Fibroblast of lung (primary cell): ENCODE data around the gene RERE. TPM values are rescaled to one million over a fixed set of nuclear protein-coding genes. Genes with fewer than 3 reads are reported as not detected.

ENCODE experiments used
- DNase-seq, 2 donors: peaks; one replicate each; pipeline versions ENCODE4 v3.0.0 to v3.0.0-alpha.2; 2010; ENCODE audit warnings: low read depth in 2 of 2
- H2AFZ ChIP-seq: 2 replicates; pipeline ENCODE4 v1.5.1; 2012; ENCODE audit warnings: low read length, control low read depth, inconsistent platforms
- H3K27ac ChIP-seq: 2 replicates; pipeline ENCODE4 v1.5.1; 2011; ENCODE audit warnings: low read length, control low read depth; ENCODE audit not compliant: insufficient read depth
- H3K27me3 ChIP-seq: 2 replicates; pipeline ENCODE4 v1.5.1; 2011; ENCODE audit warnings: mild to moderate bottlenecking, low read length; ENCODE audit not compliant: control insufficient read depth, insufficient read depth
- H3K36me3 ChIP-seq: 2 replicates; pipeline ENCODE4 v1.5.1; 2011; ENCODE audit warnings: low read length; ENCODE audit not compliant: control insufficient read depth, insufficient read depth
- H3K4me1 ChIP-seq: 2 replicates; pipeline ENCODE4 v1.5.1; 2011; ENCODE audit warnings: low read length; ENCODE audit not compliant: control insufficient read depth, insufficient read depth; ENCODE audit errors: extremely low read depth
- H3K4me2 ChIP-seq: 2 replicates; pipeline ENCODE4 v1.5.1; 2011; ENCODE audit warnings: low read length, control low read depth; ENCODE audit not compliant: insufficient read depth; ENCODE audit errors: extremely low read depth
- H3K4me3 ChIP-seq, 4 experiments: fragments of 200-600 bp in 1 of 4; sonication (generic) in 1 of 4; replicated peaks in 1 of 4; 2 replicates each; pipeline ENCODE4 v1.5.1; 2011 to 2016; ENCODE audit warnings: low read length in 4 of 4, low read depth in 3 of 4, mild to moderate bottlenecking in 3 of 4, control low read depth in 2 of 4, inconsistent platforms in 1 of 4, mixed read lengths in 1 of 4; ENCODE audit not compliant: insufficient read depth in 1 of 4; ENCODE audit errors: control extremely low read depth in 1 of 4
- H3K79me2 ChIP-seq: 2 replicates; pipeline ENCODE4 v1.5.1; 2012; ENCODE audit warnings: mild to moderate bottlenecking, low read length, inconsistent platforms; ENCODE audit not compliant: control insufficient read depth, insufficient read depth
- H3K9ac ChIP-seq: 2 replicates; pipeline ENCODE4 v1.5.1; 2011; ENCODE audit warnings: mild to moderate bottlenecking, low read length, control low read depth; ENCODE audit not compliant: insufficient read depth
- H3K9me3 ChIP-seq: 2 replicates; pipeline ENCODE4 v1.5.1; 2012; ENCODE audit warnings: low read depth, low read length; ENCODE audit not compliant: control insufficient read depth, insufficient read depth
- H4K20me1 ChIP-seq: 2 replicates; pipeline ENCODE4 v1.5.1; 2011; ENCODE audit warnings: low read length; ENCODE audit not compliant: control insufficient read depth, insufficient read depth; ENCODE audit errors: extremely low read depth
- EZH2 ChIP-seq: IDR thresholded peaks from 2 replicates; pipeline ENCODE4 v1.5.1; 2012; ENCODE audit warnings: low read length, control low read depth, mild to moderate bottlenecking; ENCODE audit errors: missing control alignments
- polyA plus RNA-seq, 2 donors: library from polyadenylated mRNA; depleted of rRNA in 1 of 2; stranded (reverse) in 1 of 2; unstranded in 1 of 2; fragments of >200 nt; gene quantifications; 2 replicates each; pipeline ENCODE4 v1.2.1, GENCODE V29; 2011 to 2012; ENCODE audit warnings: missing spikeins in 1 of 2
- total RNA-seq: library from RNA; depleted of rRNA; stranded (reverse); fragments of >200 nt; gene quantifications from 2 replicates; pipeline ENCODE4 v1.2.1, GENCODE V29; 2014
- TF ChIP-seq, protein P1 (sequence below), 2 donors: IDR thresholded peaks in 1 of 2; conservative IDR thresholded peaks in 1 of 2; 1 replicate in 1 of 2; 2 replicates in 1 of 2; pipeline ENCODE4 v1.5.1; 2011 to 2012; ENCODE audit warnings: low read length in 2 of 2, control low read depth in 1 of 2, inconsistent platforms in 1 of 2, low read depth in 1 of 2, mild to moderate bottlenecking in 1 of 2

The RERE gene
- total and polyA plus RNA-seq, 2 donors (not counting 1 experiment from before 2014, with no cell fraction given), result 3.7 to 51.0 TPM

DNA sequence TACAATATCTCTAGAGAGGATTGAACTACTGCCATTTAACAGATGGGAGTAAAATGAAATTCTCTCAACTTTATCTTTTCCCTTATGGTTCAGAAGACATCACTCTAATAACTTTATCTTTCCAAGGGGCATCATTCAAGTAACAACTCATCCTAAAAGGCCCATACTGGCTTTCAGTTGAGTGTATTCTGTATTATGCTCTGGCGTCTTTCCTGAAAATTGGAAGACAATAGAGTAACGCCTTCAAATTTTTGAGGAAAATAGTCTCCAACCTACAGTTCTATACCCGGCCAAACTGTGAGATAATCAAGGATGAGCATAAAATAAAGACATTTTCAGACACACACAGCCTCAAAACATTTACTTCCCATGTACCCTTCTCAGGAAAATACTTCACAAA is 103.3 kb downstream of the RERE start:
- no peak for DNase-seq
- no peaks in the 10 kb centered on the region for H3K27me3 ChIP-seq
- no peaks in the 10 kb centered on the region for H3K9me3 ChIP-seq
- no peak overlapping the region for H3K27ac ChIP-seq
- H3K4me1 ChIP-seq, result peaks cover 15% of the 10 kb centered on the region
- H3K79me2 ChIP-seq, result no peaks in the 10 kb centered on the region
- no peak overlapping the region for H3K9ac ChIP-seq
- no peak overlapping the region for H2AFZ ChIP-seq
- no peaks in the 10 kb centered on the region for H4K20me1 ChIP-seq
- H3K36me3 ChIP-seq, result no peaks in the 10 kb centered on the region
- H3K4me2 ChIP-seq, result no peak overlapping the region
- TF ChIP-seq, protein P1, sequence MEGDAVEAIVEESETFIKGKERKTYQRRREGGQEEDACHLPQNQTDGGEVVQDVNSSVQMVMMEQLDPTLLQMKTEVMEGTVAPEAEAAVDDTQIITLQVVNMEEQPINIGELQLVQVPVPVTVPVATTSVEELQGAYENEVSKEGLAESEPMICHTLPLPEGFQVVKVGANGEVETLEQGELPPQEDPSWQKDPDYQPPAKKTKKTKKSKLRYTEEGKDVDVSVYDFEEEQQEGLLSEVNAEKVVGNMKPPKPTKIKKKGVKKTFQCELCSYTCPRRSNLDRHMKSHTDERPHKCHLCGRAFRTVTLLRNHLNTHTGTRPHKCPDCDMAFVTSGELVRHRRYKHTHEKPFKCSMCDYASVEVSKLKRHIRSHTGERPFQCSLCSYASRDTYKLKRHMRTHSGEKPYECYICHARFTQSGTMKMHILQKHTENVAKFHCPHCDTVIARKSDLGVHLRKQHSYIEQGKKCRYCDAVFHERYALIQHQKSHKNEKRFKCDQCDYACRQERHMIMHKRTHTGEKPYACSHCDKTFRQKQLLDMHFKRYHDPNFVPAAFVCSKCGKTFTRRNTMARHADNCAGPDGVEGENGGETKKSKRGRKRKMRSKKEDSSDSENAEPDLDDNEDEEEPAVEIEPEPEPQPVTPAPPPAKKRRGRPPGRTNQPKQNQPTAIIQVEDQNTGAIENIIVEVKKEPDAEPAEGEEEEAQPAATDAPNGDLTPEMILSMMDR (conservative IDR thresholded peaks at IDR 0.05 in 1 of 2, IDR thresholded peaks at IDR 0.05 in 1 of 2; ENCODE audit: low read depth in 1 of 2, low read length in 2 of 2), result no peak
- no peak overlapping the region for H3K4me3 ChIP-seq

DNA sequence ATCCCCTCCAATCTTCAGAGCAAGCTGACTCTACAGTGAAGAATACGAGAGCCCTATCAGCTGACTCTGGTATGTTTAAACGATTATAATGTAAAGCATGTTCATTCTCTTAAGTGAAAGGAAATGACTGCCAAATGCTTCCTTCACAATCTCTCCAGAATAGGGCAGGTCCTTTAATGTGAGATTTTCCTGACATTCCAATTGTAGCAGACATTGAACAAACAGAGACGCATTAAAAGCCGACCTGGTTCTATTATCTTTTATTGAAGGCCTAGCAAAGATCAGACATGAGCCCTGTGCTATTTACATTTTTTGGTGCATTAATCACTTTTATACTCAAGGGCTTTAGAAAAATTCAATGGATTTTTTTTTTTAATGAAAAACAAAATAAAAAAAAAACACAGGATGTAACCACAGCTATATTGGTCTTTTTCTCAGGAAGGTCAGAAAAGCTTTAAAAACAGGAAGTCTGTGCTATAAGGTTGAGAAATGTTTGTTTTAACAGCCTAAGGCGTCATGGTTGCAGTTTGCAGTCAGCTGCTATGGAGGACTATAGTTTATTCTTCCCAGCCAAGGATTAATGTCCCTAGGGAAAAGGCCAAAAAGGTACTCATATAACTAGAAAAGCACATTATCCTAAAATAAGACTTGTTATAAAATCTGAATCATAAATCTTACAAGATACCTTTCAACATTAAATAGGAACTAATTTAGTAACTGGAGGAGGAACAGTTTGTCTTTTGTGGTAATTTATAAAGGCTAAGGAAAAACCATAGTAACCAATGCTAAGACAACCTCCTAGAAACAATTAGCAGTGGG is 104.8 kb downstream of the RERE start:
- Histone ChIP-seq H3K36me3 (no peaks in the 10 kb centered on the region), H4K20me1 (no peaks in the 10 kb centered on the region), H2AFZ (no peak overlapping the region), H3K79me2 (no peaks in the 10 kb centered on the region), H3K9ac (peak overlapping the region; percentile 20), H3K4me2 (peak overlapping the region; percentile 86), H3K9me3 (no peaks in the 10 kb centered on the region), H3K27me3 (no peaks in the 10 kb centered on the region), H3K4me1 (peaks cover 15% of the 10 kb centered on the region), H3K27ac (peak overlapping the region; percentile 82), H3K4me3 (peak overlapping the region in 3 of 4 experiments; percentile 9 to 21 (median 12))
- peak; percentile 89 for DNase-seq
- TF ChIP-seq, protein P1 (conservative IDR thresholded peaks at IDR 0.05 in 1 of 2, IDR thresholded peaks at IDR 0.05 in 1 of 2; ENCODE audit: low read depth in 1 of 2, low read length in 2 of 2), result no peak
- TF ChIP-seq EZH2, result no peak

DNA sequence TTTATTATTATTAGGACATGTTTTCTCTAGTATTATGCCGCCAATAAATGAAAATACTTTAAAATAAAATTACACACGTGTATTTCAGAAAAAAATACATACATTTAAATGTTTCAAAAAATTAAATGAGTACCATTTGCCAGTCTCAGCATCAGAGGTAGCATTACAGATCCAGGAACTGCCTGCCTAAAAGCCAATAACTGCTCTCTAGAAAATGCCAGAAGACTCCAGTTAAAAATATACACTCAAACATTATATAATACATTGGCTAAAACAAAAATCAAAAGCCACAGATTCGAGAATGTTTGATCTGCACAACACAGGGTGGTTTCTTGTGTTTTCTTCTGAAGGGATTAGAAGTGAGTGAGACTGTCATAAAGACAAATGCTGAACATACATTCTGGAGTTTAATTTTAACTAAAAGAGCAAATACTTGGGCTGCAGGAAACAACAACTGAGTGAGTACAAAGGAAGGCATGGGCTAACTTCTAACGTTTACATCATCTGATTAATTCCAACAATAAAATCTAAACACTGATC is 105.5 kb downstream of the RERE start:
- no peak overlapping the region for H2AFZ ChIP-seq
- H3K27me3 ChIP-seq, result no peaks in the 10 kb centered on the region
- TF ChIP-seq EZH2, result no peak
- TF ChIP-seq, protein P1 (conservative IDR thresholded peaks at IDR 0.05 in 1 of 2, IDR thresholded peaks at IDR 0.05 in 1 of 2; ENCODE audit: low read depth in 1 of 2, low read length in 2 of 2), result no peak
- DNase-seq, result no peak
- H3K4me3 ChIP-seq, result peak overlapping the region in 3 of 4 experiments; percentile 2 to 16 (median 9)
- peak overlapping the region; percentile 86 for H3K4me2 ChIP-seq
- no peaks in the 10 kb centered on the region for H3K79me2 ChIP-seq
- H4K20me1 ChIP-seq, result no peaks in the 10 kb centered on the region
- H3K36me3 ChIP-seq, result no peaks in the 10 kb centered on the region
- peaks cover 18% of the 10 kb centered on the region for H3K4me1 ChIP-seq
- no peak overlapping the region for H3K9ac ChIP-seq
- peak overlapping the region; percentile 82 for H3K27ac ChIP-seq
- no peaks in the 10 kb centered on the region for H3K9me3 ChIP-seq
